H1 (cell line): ENCODE data around the gene ARHGAP22. TPM values are rescaled to one million over a fixed set of nuclear protein-coding genes. Genes with fewer than 3 reads are reported as not detected.

Source experiments
- CTCF ChIA-PET: fragments of 300-600 bp; sonication (Branson Sonifier 250); formaldehyde crosslinking; loops from one replicate; lab custom pipeline; 2021; ENCODE audit not compliant: partially characterized antibody; lab: Charles Lee
- POLR2A ChIA-PET: fragments of 300-600 bp; sonication (Branson Sonifier 250); formaldehyde crosslinking; loops from one replicate; lab custom pipeline; 2021; ENCODE audit warnings: inconsistent platforms; ENCODE audit not compliant: partially characterized antibody; lab: Charles Lee
- DNase-seq, 2 experiments: peaks; one replicate each; pipeline versions ENCODE4 v3.0.0 to v3.0.0-alpha.2; 2010 to 2022; ENCODE audit warnings: low spot score in 2 of 2, low read depth in 1 of 2, mixed read lengths in 1 of 2
- FAIRE-seq: peaks from 2 replicates; lab custom pipeline; 2011; peaks lifted over from hg19 to GRCh38; lab: Jason Lieb, UNC
- H2AFZ ChIP-seq: 2 replicates; pipeline ENCODE4 v1.8.1; 2012; ENCODE audit warnings: low read length, inconsistent platforms
- H2AK5ac ChIP-seq: 2 replicates; pipeline ENCODE4 v1.6.1; 2013; ENCODE audit warnings: low read depth, low read length
- H2BK120ac ChIP-seq: replicated peaks from 2 replicates; pipeline ENCODE3; 2013; ENCODE audit warnings: low read depth, low read length, inconsistent platforms
- H2BK12ac ChIP-seq: 2 replicates; pipeline ENCODE4 v1.6.1; 2013; ENCODE audit warnings: low read depth, low read length
- H2BK15ac ChIP-seq: 2 replicates; pipeline ENCODE4 v1.6.1; 2013; ENCODE audit warnings: low read length
- H2BK20ac ChIP-seq: 2 replicates; pipeline ENCODE4 v1.6.1; 2013; ENCODE audit warnings: low read length
- H2BK5ac ChIP-seq: 2 replicates; pipeline ENCODE4 v1.6.1; 2013; ENCODE audit warnings: low read depth, low read length
- H3K14ac ChIP-seq: 2 replicates; pipeline ENCODE4 v1.6.1; 2013; ENCODE audit warnings: inconsistent platforms; ENCODE audit not compliant: insufficient read length
- H3K18ac ChIP-seq: 2 replicates; pipeline ENCODE4 v1.6.1; 2013; ENCODE audit warnings: low read length; ENCODE audit errors: extremely low read depth
- H3K23ac ChIP-seq: 2 replicates; pipeline ENCODE4 v1.6.1; 2013; ENCODE audit warnings: inconsistent platforms; ENCODE audit not compliant: insufficient read length
- H3K23me2 ChIP-seq: 2 replicates; pipeline ENCODE4 v1.6.1; 2013; ENCODE audit warnings: low read depth, low read length
- H3K27ac ChIP-seq: 2 replicates; pipeline ENCODE4 v1.6.1; 2011; ENCODE audit warnings: low read depth, low read length, inconsistent platforms
- H3K27me3 ChIP-seq, 4 experiments: replicated peaks in 1 of 4; 1 replicate in 1 of 4; 2 replicates in 3 of 4; pipeline versions ENCODE4 v1.6.1 to v1.8.1; 2011 to 2013; ENCODE audit warnings: low read length in 3 of 4, mild to moderate bottlenecking in 3 of 4, inconsistent platforms in 2 of 4, mixed read lengths in 2 of 4, moderate library complexity in 1 of 4; ENCODE audit not compliant: control insufficient read depth in 3 of 4, insufficient read depth in 3 of 4; ENCODE audit errors: extremely low read depth in 1 of 4
- H3K36me3 ChIP-seq, 4 experiments: 2 replicates each; pipeline versions ENCODE4 v1.6.1 to v1.8.1; 2011 to 2013; ENCODE audit warnings: mild to moderate bottlenecking in 4 of 4, low read length in 3 of 4, moderate library complexity in 2 of 4, control low read depth in 1 of 4, inconsistent platforms in 1 of 4; ENCODE audit not compliant: insufficient read depth in 4 of 4, control insufficient read depth in 2 of 4
- H3K4ac ChIP-seq: replicated peaks from 2 replicates; pipeline ENCODE3; 2013; ENCODE audit warnings: low read length, low read depth, mixed read lengths, inconsistent platforms; ENCODE audit not compliant: insufficient read length
- H3K4me1 ChIP-seq, 4 experiments: replicated peaks in 1 of 4; 1 replicate in 1 of 4; 2 replicates in 3 of 4; pipeline versions ENCODE4 v1.6.1 to v1.8.1; 2011 to 2013; ENCODE audit warnings: low read length in 3 of 4, inconsistent platforms in 2 of 4, mixed read lengths in 1 of 4; ENCODE audit not compliant: insufficient read depth in 4 of 4, control insufficient read depth in 3 of 4
- H3K4me2 ChIP-seq, 2 experiments: 2 replicates each; pipeline versions ENCODE4 v1.6.1 to v1.8.1; 2011 to 2013; ENCODE audit warnings: low read depth in 2 of 2, low read length in 2 of 2, control low read depth in 1 of 2, inconsistent platforms in 1 of 2, mild to moderate bottlenecking in 1 of 2; ENCODE audit not compliant: insufficient read depth in 1 of 2
- H3K4me3 ChIP-seq, 4 experiments: fragments of 200-600, 300-600 bp in 1 of 4; sonication (generic), shearing (Covaris generic), sonication (Bioruptor Twin) in 1 of 4; 2 replicates each; pipeline versions ENCODE4 v1.5.1 to v1.8.1; 2011 to 2016; ENCODE audit warnings: low read length in 4 of 4, low read depth in 3 of 4, control low read depth in 2 of 4, inconsistent platforms in 2 of 4, mild to moderate bottlenecking in 2 of 4, mixed read lengths in 1 of 4, moderate library complexity in 1 of 4; ENCODE audit not compliant: insufficient read depth in 2 of 4; ENCODE audit errors: extremely low read depth in 1 of 4
- H3K56ac ChIP-seq: replicated peaks from 2 replicates; pipeline ENCODE3; 2013; ENCODE audit warnings: low read depth, mild to moderate bottlenecking, mixed read lengths, low read length, inconsistent platforms; ENCODE audit not compliant: insufficient read length
- H3K79me1 ChIP-seq: 2 replicates; pipeline ENCODE4 v1.6.1; 2013; ENCODE audit warnings: low read depth, low read length, control low read depth
- H3K79me2 ChIP-seq, 2 experiments: 2 replicates each; pipeline versions ENCODE4 v1.6.1 to v1.8.1; 2012 to 2013; ENCODE audit warnings: low read length in 2 of 2, mild to moderate bottlenecking in 2 of 2, inconsistent platforms in 1 of 2; ENCODE audit not compliant: insufficient read depth in 2 of 2, control insufficient read depth in 1 of 2
- H3K9ac ChIP-seq, 4 experiments: replicated peaks in 1 of 4; 1 replicate in 1 of 4; 2 replicates in 3 of 4; pipeline versions ENCODE4 v1.6.1 to v1.8.1; 2011 to 2013; ENCODE audit warnings: low read depth in 3 of 4, low read length in 3 of 4, control low read depth in 2 of 4, mild to moderate bottlenecking in 2 of 4, moderate library complexity in 2 of 4, inconsistent platforms in 1 of 4; ENCODE audit errors: extremely low read depth in 1 of 4
- H3K9me3 ChIP-seq, 2 experiments: 2 replicates each; pipeline versions ENCODE4 v1.6.1 to v1.8.1; 2012 to 2013; ENCODE audit warnings: mild to moderate bottlenecking in 2 of 2, moderate library complexity in 2 of 2, control low read depth in 1 of 2, inconsistent platforms in 1 of 2, low read depth in 1 of 2, low read length in 1 of 2, mixed read lengths in 1 of 2; ENCODE audit not compliant: insufficient read depth in 2 of 2
- H4K20me1 ChIP-seq, 2 experiments: replicated peaks in 1 of 2; 2 replicates each; pipeline versions ENCODE3 to v1.8.1; 2011 to 2013; ENCODE audit warnings: inconsistent platforms in 2 of 2, low read length in 2 of 2, mild to moderate bottlenecking in 1 of 2; ENCODE audit not compliant: insufficient read depth in 2 of 2, control insufficient read depth in 1 of 2
- H4K5ac ChIP-seq: 2 replicates; pipeline ENCODE4 v1.6.1; 2013; ENCODE audit warnings: low read length, low read depth, mixed read lengths, inconsistent platforms; ENCODE audit not compliant: insufficient read length
- H4K8ac ChIP-seq: 2 replicates; pipeline ENCODE4 v1.8.0; 2013; ENCODE audit warnings: mild to moderate bottlenecking, moderate library complexity, low read length, inconsistent platforms; ENCODE audit not compliant: insufficient read depth; ENCODE audit errors: extremely low read depth
- H4K91ac ChIP-seq: replicated peaks from 2 replicates; pipeline ENCODE3; 2013; ENCODE audit warnings: low read length, mixed read lengths, inconsistent platforms; ENCODE audit not compliant: insufficient read length
- CEBPB ChIP-seq: IDR thresholded peaks from 2 replicates; pipeline ENCODE4 v1.6.1; 2012; ENCODE audit warnings: low read depth, low read length
- FOSL1 ChIP-seq: IDR thresholded peaks from 2 replicates; pipeline ENCODE4 v1.6.1; 2011; ENCODE audit warnings: mild to moderate bottlenecking, low read depth, low read length, moderate library complexity; ENCODE audit not compliant: insufficient read depth
- HDAC2 ChIP-seq, 2 experiments: fragments of 300-600 bp in 1 of 2; sonication (generic) in 1 of 2; IDR thresholded peaks; 2 replicates each; pipeline ENCODE4 v1.6.1; 2011 to 2012; ENCODE audit warnings: low read depth in 2 of 2, low read length in 2 of 2, mild to moderate bottlenecking in 2 of 2, moderate library complexity in 2 of 2, borderline replicate concordance in 1 of 2, inconsistent platforms in 1 of 2
- KDM1A ChIP-seq: fragments of 200-600, 300-600 bp; sonication (generic); IDR thresholded peaks from 2 replicates; pipeline ENCODE4 v1.7.1; 2016; ENCODE audit warnings: mild to moderate bottlenecking, low read length, borderline replicate concordance
- NANOG ChIP-seq: IDR thresholded peaks from 2 replicates; pipeline ENCODE4 v1.6.1; 2011; ENCODE audit warnings: low read length, low read depth, mild to moderate bottlenecking, inconsistent platforms; ENCODE audit not compliant: insufficient read depth, poor library complexity, severe bottlenecking
- WGBS, 2 experiments: shearing (Covaris generic) in 1 of 2; methylation state at CpG; one replicate each; pipeline versions ENCODE4 v1.1.6 to v1.1.7; 2013 to 2015; ENCODE audit warnings: low lambda C conversion rate in 2 of 2, mixed read lengths in 2 of 2, inconsistent platforms in 1 of 2, low coverage in 1 of 2, missing lambda C conversion rate in 1 of 2; ENCODE audit not compliant: insufficient replicate concordance in 2 of 2, insufficient coverage in 1 of 2, insufficient read length in 1 of 2; ENCODE audit errors: extremely low coverage in 1 of 2, missing lambda C conversion rate in 1 of 2; 5-methylcytosine and 5-hydroxymethylcytosine counted together
- polyA plus RNA-seq, 7 experiments: library from polyadenylated mRNA; depleted of rRNA in 3 of 7; stranded (reverse) in 5 of 7; unstranded in 2 of 7; fragments of >200 nt in 5 of 7; fragments of 200-250 nt in 2 of 7; gene quantifications; 1 replicate in 5 of 7; 2 replicates in 1 of 7; 4 replicates in 1 of 7; pipeline versions ENCODE4 v1.2.1 to v1.2.3, GENCODE V29; 2011 to 2013; ENCODE audit warnings: missing spikeins in 2 of 7, mixed read lengths in 2 of 7
- total RNA-seq: library from RNA; stranded (reverse); fragmentation: NEBNext Ultra II Directional; extraction: Animal tissue kit (Norgen Biotek cat#: 25700); gene quantifications from 2 replicates; pipeline ENCODE4 v1.2.1, GENCODE V29; 2021

Gene ARHGAP22
- total and polyA plus RNA-seq, 2 of the 8 experiments (the other 6 are each of a cell fraction or from before 2014, with no cell fraction given), result 3.6 to 11.2 TPM

- no peak overlapping the region for H3K23ac ChIP-seq
- no peak overlapping the region for H2BK12ac ChIP-seq
- H2BK120ac ChIP-seq, result no peak overlapping the region
- H2AK5ac ChIP-seq, result no peak overlapping the region
- H3K56ac ChIP-seq, result no peak overlapping the region
- no peak overlapping the region for H3K4ac ChIP-seq
- peak overlapping the region in 2 of 4 experiments; percentile 0 to 26; a peak in 3 of 8 replicates for H3K4me3 ChIP-seq
- peaks cover 2 to 17% (median 8%) of the 10 kb centered on the region in 4 experiments; a peak in 5 of 7 replicates for H3K4me1 ChIP-seq
- H3K79me1 ChIP-seq, result no peaks in the 10 kb centered on the region
- FAIRE-seq (no peak), DNase-seq (peak in 1 of 2 experiments; percentile 29)
- H3K9ac ChIP-seq, result no peak overlapping the region
- H4K5ac ChIP-seq, result no peak overlapping the region
- H3K23me2 ChIP-seq, result no peaks in the 10 kb centered on the region
- no peak overlapping the region for H2AFZ ChIP-seq
- no peaks in the 10 kb centered on the region for H3K36me3 ChIP-seq
- peak overlapping the region; percentile 44; the same call in 1 of the 2 replicates for H2BK20ac ChIP-seq
- H2BK5ac ChIP-seq, result no peak overlapping the region
- H2BK15ac ChIP-seq, result no peak overlapping the region
- no peak overlapping the region for H4K91ac ChIP-seq
- no peaks in the 10 kb centered on the region; a peak in 2 of 7 replicates for H3K27me3 ChIP-seq
- H3K4me2 ChIP-seq, result peak overlapping the region; percentile 44 to 50
- ChIA-PET POLR2A (interaction anchor here (1.2 kb wide), 1 partner anchor 9 kb away, joined by 3 read pairs; no protein-coding TSS in a partner anchor), CTCF (interaction anchor here (0.7 to 18.5 kb wide), 14 partner anchors 11 to 917 kb away, joined by 3 to 172 read pairs (median 4); partner anchors contain the start of gene ARHGAP22)
- 0 out of 2 replicates have a peak overlapping the region, but pooled peaks have one; percentile 64 for H3K18ac ChIP-seq
- H3K14ac ChIP-seq, result no peak overlapping the region
- WGBS, 2 experiments, result 72% methylated on average over 5 of the region's 7 CpGs; no CpG with 5 or more reads in 1 of the 2 experiments
- no peak overlapping the region for H4K8ac ChIP-seq
- no peak overlapping the region for H3K27ac ChIP-seq
- no peaks in the 10 kb centered on the region for H4K20me1 ChIP-seq
- H3K9me3 ChIP-seq, result no peaks in the 10 kb centered on the region
- no peaks in the 10 kb centered on the region for H3K79me2 ChIP-seq
- TF ChIP-seq FOSL1 (no peak), HDAC2 (IDR thresholded peaks at IDR 0.05; ENCODE audit: borderline replicate concordance in 1 of 2, low read depth in 2 of 2, low read length in 2 of 2) (peak in 1 of 2 experiments; percentile 61; a peak in 1 of 4 replicates), CEBPB (no peak), KDM1A (0 out of 2 replicates have a peak, but pooled peaks have one; percentile 23), NANOG (peak; percentile 83)
Observed at GRCh38 chr10:48594803-48595538, 9.9 kb downstream of the ARHGAP22 start.
